ENCODE results near the gene SIK3. TPM values are rescaled to one million over a fixed set of nuclear protein-coding genes. Genes with fewer than 3 reads are reported as not detected.

The SIK3 gene
- total RNA-seq, 1 donor from 2014 or later = 32.9 TPM

GRCh38 chr11:117016246-117016645 lies 82.0 kb downstream of the SIK3 start:
- DNase-seq (no peak), ATAC-seq (no peak)
- no peaks in the 10 kb centered on the region for H3K27me3 ChIP-seq (ENCODE audit: low read depth)
- H3K4me3 ChIP-seq = no peak overlapping the region
- H3K4me1 ChIP-seq = peaks cover 15% of the 10 kb centered on the region
- intact Hi-C loops (cut with DNase I) = no loop called here
- H3K27ac ChIP-seq = no peak overlapping the region
- no peaks in the 10 kb centered on the region for H3K36me3 ChIP-seq
- H3K9me3 ChIP-seq = no peaks in the 10 kb centered on the region
- no peak for TF ChIP-seq CTCF (IDR thresholded peaks at IDR 0.05)

GRCh38 chr11:117011541-117011898 lies 86.7 kb downstream of the SIK3 start:
- Histone ChIP-seq H3K27ac (no peak overlapping the region), H3K4me3 (no peak overlapping the region), H3K27me3 (ENCODE audit: low read depth) (no peaks in the 10 kb centered on the region), H3K9me3 (no peaks in the 10 kb centered on the region), H3K36me3 (no peaks in the 10 kb centered on the region), H3K4me1 (no peaks in the 10 kb centered on the region)
- DNase-seq = no peak
- TF ChIP-seq CTCF (IDR thresholded peaks at IDR 0.05) = no peak
- no peak for ATAC-seq
- intact Hi-C loops (cut with DNase I) = no loop called here

GRCh38 chr11:117010808-117011540 lies 87.3 kb downstream of the SIK3 start:
- no peak for TF ChIP-seq CTCF (IDR thresholded peaks at IDR 0.05)
- Histone ChIP-seq H3K36me3 (no peaks in the 10 kb centered on the region), H3K4me1 (no peaks in the 10 kb centered on the region), H3K9me3 (no peaks in the 10 kb centered on the region), H3K27me3 (ENCODE audit: low read depth) (no peaks in the 10 kb centered on the region), H3K4me3 (no peak overlapping the region), H3K27ac (no peak overlapping the region)
- ATAC-seq (no peak), DNase-seq (no peak)
- intact Hi-C loops (cut with DNase I) = no loop called here

GRCh38 chr11:117009905-117010605 lies 88.2 kb downstream of the SIK3 start:
- H3K9me3 ChIP-seq = no peaks in the 10 kb centered on the region
- intact Hi-C loops (cut with DNase I) = no loop called here
- H3K4me1 ChIP-seq = no peaks in the 10 kb centered on the region
- TF ChIP-seq CTCF (IDR thresholded peaks at IDR 0.05) = no peak
- H3K27me3 ChIP-seq (ENCODE audit: low read depth) = no peaks in the 10 kb centered on the region
- no peak for ATAC-seq
- H3K27ac ChIP-seq = no peak overlapping the region
- H3K4me3 ChIP-seq = no peak overlapping the region
- no peak for DNase-seq
- no peaks in the 10 kb centered on the region for H3K36me3 ChIP-seq

GRCh38 chr11:117005758-117006157 lies 92.5 kb downstream of the SIK3 start:
- Histone ChIP-seq H3K4me3 (no peak overlapping the region), H3K36me3 (no peaks in the 10 kb centered on the region), H3K4me1 (peaks cover 25% of the 10 kb centered on the region), H3K9me3 (no peaks in the 10 kb centered on the region), H3K27ac (no peak overlapping the region), H3K27me3 (ENCODE audit: low read depth) (no peaks in the 10 kb centered on the region)
- no peak for ATAC-seq
- intact Hi-C loops (cut with DNase I) = no loop called here
- no peak for DNase-seq
- no peak for TF ChIP-seq CTCF (IDR thresholded peaks at IDR 0.05)

All from lower lobe of right lung (tissue), 2 donors.